HG03097 (cell line): ENCODE results near the gene SCARB2.

Experiments used
- ATAC-seq: cut with Tn5 transposase; IDR thresholded peaks from one replicate; pipeline ENCODE4 v1.9.1; 2021; ENCODE audit not compliant: unreplicated experiment, low FRiP score

SCARB2 gene

DNA sequence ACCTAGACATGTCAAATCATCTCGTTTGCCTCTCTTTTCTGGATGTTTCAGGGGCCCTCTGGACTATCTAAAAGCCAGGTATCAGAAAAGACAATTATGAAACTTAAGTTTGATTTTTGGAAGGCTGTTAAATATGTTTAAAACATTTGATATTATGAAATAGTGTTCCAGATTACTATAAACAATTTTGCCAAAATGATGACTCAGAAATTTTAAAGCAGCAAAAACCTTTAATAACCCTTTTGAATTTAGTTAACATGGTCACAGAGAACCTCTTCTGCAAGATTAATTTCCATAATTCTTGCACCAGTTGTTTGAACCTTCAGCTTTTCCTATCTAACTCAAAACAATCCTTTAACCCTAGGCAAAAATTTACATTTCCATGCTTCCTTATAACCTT, 19.1 kb upstream of the SCARB2 start:
- ATAC-seq: no peak

GRCh38 chr4:76226418-76226817, 12.8 kb upstream of the SCARB2 start:
- no peak for ATAC-seq

DNA sequence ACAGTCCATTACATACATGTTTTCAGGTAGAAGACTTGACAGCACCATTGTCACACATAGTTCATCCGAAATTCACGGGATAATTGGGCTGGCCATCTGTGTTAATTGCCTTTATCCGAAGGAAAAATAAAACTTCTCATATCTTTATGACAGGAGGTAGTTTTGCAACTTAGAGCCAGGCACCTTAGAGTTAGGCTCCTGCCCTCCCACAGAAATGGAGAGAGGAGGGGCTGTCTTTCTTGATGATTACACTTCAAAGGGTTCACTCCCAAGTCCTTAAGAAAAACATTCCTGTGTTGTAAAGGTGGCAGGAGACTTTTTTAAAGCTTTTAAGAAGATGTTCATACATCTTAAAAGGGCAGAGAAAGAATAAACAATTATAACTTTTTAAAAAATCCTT, 10.5 kb upstream of the SCARB2 start:
- ATAC-seq: no peak

DNA sequence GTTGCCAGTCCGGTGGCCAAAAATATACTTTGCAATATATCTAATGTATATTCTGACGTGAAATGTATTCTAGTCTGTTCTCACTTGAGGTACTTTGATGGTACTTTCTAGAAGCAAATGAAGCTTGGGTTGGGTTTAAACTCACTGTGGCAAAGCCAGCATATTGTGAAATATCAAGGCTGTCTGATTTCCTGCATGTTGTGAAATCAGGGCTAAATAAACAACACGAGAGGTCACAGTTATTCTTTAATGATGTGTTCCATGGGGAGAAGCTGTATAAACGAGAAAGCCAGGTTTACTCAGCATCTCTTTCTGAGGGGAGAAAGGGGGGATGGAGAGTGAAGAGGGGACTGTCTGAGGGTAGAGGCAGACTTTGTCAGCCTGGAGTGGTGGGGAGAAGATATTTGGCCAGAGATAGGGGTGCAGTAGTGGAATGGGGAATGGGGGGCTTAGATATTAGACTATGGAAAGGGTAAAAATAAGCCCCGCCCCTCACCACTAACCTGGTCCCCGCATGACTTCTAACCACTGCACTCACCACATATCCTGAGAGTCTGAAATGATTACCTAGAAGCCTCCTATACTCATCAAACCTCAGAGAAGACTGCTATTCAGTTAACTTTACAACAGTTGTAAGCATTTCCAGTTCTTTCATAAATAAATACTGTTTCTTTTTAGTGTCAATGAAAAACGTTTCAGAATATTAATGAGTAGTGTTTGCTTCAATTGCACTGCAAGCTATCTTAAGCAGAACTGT, 5.9 kb upstream of the SCARB2 start:
- ATAC-seq: no peak

GRCh38 chr4:76216975-76217814, 3.6 kb upstream of the SCARB2 start:
- no peak for ATAC-seq

- ATAC-seq: no peak
These were observed 2.9 kb upstream of the SCARB2 start for GRCh38 chr4:76216524-76216923.

DNA sequence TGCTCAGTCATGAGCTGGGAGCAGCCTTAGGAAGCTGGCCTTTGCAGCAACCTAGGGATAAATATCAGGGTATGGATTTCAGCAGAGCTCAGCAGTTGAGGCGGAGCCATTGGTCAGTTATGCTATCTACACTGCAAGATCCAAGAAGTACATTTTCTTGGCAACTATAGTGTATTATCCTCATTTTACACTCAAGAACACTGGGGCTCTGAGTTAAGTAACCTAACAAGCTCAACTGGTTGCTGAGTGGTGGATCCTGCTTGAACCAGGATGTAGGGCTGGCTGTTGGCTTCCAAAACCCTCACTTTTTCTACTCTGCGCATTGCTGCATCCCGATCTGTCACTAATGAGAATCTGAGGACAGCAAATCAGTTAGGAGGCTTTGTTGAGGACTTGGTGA, 1.5 kb upstream of the SCARB2 start:
- no peak for ATAC-seq

DNA sequence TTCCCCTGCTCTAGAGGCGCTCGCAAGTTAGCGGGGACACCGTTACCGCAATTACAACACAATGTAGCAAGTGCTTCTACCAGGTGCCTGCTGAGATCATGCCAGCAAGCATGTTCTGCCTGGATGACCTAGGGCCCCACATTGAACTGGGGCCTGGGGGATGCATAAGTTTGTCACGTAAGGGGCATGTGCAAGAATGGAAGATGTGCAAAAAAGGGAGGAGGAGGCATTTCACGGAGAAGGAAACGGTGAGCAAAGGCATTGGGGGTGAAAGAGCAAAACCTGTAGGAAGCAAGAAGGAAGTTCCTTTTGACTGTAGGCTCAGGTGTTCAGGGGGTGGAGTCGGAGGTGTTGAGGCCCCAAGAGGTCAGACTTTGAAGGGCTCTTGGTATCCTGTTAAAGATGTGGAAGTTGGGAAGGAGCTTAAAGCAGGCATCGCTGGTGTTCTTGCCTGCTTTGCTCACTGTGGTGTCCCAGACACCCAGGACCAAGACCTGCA, 602 bp upstream of the SCARB2 start:
- ATAC-seq: no peak

- no peak for ATAC-seq
These were observed 691 bp downstream of the SCARB2 start for GRCh38 chr4:76212851-76213414.

- no peak for ATAC-seq
These were observed 1.6 kb downstream of the SCARB2 start for GRCh38 chr4:76211769-76212708.

DNA sequence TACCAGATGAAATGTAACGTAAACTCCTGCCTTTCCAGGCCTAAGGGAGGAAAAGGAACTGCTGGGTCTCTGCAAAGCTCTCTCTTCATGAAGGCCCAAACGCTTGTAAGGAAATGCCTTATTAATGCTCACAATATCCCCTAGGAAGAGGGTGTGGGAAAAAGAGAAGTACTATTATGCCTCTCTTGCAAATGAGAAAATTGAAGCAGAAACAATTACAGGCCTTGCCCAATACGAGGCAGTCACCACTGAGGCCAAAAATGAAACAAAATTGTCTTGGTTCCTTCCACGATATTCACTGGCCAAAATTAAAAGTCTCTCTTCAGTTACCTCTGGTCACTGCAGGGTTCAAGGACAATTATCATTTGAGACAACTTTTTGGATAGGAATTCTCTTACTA, 3.2 kb downstream of the SCARB2 start:
- no peak for ATAC-seq

GRCh38 chr4:76209881-76210280, 3.7 kb downstream of the SCARB2 start:
- no peak for ATAC-seq

GRCh38 chr4:76208005-76208765, 5.4 kb downstream of the SCARB2 start:
- no peak for ATAC-seq

DNA sequence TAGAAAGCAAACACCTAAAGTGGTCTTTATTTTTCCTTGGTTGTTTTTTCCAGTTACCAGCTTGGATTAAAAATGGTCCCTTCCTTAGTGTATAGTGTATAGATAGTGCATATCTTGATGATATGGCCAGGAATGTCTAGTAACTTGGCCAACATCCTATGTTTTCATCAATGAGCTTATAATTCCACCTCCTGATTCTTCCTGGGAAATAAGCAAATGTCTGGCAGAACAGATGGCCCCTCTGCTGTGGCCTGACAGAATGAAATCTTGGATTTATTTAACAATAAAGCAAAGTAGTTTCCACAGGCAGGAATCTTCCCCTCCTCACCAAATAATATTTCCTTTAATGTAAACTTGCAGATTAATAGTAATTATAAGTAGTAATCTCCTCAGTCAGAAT, 6.1 kb downstream of the SCARB2 start:
- ATAC-seq: no peak

DNA sequence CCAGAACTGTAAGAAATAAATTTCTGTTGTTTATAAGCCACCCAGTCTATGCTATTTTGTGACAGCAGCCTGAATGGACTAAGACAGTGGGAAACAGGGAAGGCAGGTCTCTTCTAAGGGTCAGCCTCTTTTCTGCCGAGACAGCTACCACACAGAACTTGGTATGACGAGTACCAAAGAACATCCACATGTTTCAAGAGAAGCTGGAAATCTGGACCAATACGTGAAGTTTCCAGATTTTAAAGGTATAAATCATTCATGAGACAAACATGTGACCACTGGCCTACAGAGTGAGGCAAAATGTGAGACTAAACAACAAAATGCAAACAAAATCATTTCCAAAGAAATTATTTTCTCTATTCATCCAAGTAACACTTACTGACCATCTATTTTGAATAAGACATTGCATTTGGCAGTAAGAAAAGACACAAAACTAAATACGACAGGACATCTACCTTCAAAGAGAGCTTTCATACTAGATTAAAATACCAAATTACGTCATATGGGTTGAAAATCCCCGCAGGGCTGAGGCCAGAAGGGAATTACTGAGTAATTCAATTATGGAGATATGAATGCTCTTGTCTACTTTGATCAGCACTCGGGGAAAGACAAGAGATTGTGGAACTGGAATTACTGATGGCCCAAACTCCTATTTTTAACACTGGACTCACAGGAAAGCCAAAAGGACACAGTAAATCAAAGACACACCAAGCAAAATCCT, 7.2 kb downstream of the SCARB2 start:
- no peak for ATAC-seq

- no peak for ATAC-seq
These were observed 8.1 kb downstream of the SCARB2 start for GRCh38 chr4:76205476-76205875.

GRCh38 chr4:76204936-76205335, 8.7 kb downstream of the SCARB2 start:
- no peak for ATAC-seq

- no peak for ATAC-seq
These were observed 10.1 kb downstream of the SCARB2 start for GRCh38 chr4:76203541-76203940.

DNA sequence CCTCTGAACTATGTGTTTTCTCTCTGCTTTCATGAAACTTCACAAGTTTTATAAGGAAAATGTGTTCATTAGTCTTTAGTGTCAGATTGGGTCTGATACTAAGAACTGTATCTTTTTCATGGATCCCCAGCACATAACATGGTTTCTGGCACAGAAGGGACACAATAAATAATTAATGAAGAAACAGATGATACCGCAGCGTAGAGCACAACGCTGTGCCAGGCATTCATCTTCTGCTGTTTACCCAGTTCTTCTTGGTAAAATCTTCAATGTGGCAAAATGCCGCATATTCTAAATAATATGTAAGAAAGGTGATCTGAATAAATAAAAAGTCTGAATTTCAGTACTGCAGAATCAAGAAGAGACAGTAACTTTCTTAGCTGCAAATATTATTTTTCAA, 12.3 kb downstream of the SCARB2 start:
- ATAC-seq: no peak
